Thyroid gland (tissue), 4 donors: ENCODE results near the gene DLGAP3. TPM values are rescaled to one million over a fixed set of nuclear protein-coding genes. Genes with fewer than 3 reads are reported as not detected.

Experiments
- DNase-seq, 2 donors: peaks; one replicate each; pipeline ENCODE4 v3.0.0-alpha.2; 2019
- H3K27ac ChIP-seq, 3 donors: fragments of 200-600 bp; sonication (generic); 1 replicate in 2 of 3; 2 replicates in 1 of 3; pipeline ENCODE4 v1.5.1; 2016 to 2019; ENCODE audit warnings: mild to moderate bottlenecking in 1 of 3, moderate library complexity in 1 of 3
- H3K27me3 ChIP-seq: fragments of 200-600 bp; sonication (generic); one replicate; pipeline ENCODE4 v1.5.1; 2019
- H3K36me3 ChIP-seq, 2 donors: fragments of 200-600 bp; sonication (generic); one replicate each; pipeline ENCODE4 v1.5.1; 2016 to 2019
- H3K4me1 ChIP-seq, 2 donors: fragments of 200-600 bp; sonication (generic); one replicate each; pipeline ENCODE4 v1.5.1; 2017 to 2019
- H3K4me3 ChIP-seq, 3 donors: fragments of 200-600 bp; sonication (generic); replicated peaks in 1 of 3; 1 replicate in 2 of 3; 2 replicates in 1 of 3; pipeline ENCODE4 v1.5.1; 2016; ENCODE audit warnings: mild to moderate bottlenecking in 1 of 3
- H3K9me3 ChIP-seq: fragments of 200-600 bp; sonication (generic); one replicate; pipeline ENCODE4 v1.5.1; 2017
- POLR2A ChIP-seq, 2 donors: fragments of 450-650 bp; IDR thresholded peaks; one replicate each; pipeline ENCODE4 v1.6.1; 2017; ENCODE audit warnings: antibody characterized with exemption in 2 of 2, mild to moderate bottlenecking in 2 of 2, moderate library complexity in 1 of 2
- WGBS, 2 donors: methylation state at CpG; one replicate each; pipeline ENCODE4 v1.1.5; 2017; 5-methylcytosine and 5-hydroxymethylcytosine counted together
- intact Hi-C: fragments of 100-400 bp; cut with DNase I; formaldehyde crosslinking; loops from one replicate; pipeline ENCODE4 v1.15.1; 2023
- total RNA-seq, 4 donors: library from RNA; depleted of rRNA; stranded (reverse); fragments of >200 nt; gene quantifications; one replicate each; pipeline ENCODE4 v1.2.3, GENCODE V29; 2016
- TF ChIP-seq, protein P1 (sequence below), 6 experiments: fragments of 200-600 bp in 3 of 6; fragments of 450-650 bp in 3 of 6; sonication (generic) in 3 of 6; IDR thresholded peaks; one replicate each; pipeline ENCODE4 v1.5.1; 2016 to 2019; ENCODE audit warnings: antibody characterized with exemption in 6 of 6, mild to moderate bottlenecking in 2 of 6, inconsistent platforms in 1 of 6, moderate library complexity in 1 of 6

DLGAP3 gene
- total RNA-seq, 4 donors from 2014 or later: 0.22 to 0.67 TPM; not detected in 2

- no peak for DNase-seq
- Histone ChIP-seq H3K36me3 (no peaks in the 10 kb centered on the region), H3K4me3 (no peak overlapping the region), H3K4me1 (no peaks in the 10 kb centered on the region), H3K9me3 (no peaks in the 10 kb centered on the region), H3K27me3 (no peaks in the 10 kb centered on the region), H3K27ac (no peak overlapping the region)
- no peak for TF ChIP-seq POLR2A (IDR thresholded peaks at IDR 0.05)
- TF ChIP-seq, protein P1, sequence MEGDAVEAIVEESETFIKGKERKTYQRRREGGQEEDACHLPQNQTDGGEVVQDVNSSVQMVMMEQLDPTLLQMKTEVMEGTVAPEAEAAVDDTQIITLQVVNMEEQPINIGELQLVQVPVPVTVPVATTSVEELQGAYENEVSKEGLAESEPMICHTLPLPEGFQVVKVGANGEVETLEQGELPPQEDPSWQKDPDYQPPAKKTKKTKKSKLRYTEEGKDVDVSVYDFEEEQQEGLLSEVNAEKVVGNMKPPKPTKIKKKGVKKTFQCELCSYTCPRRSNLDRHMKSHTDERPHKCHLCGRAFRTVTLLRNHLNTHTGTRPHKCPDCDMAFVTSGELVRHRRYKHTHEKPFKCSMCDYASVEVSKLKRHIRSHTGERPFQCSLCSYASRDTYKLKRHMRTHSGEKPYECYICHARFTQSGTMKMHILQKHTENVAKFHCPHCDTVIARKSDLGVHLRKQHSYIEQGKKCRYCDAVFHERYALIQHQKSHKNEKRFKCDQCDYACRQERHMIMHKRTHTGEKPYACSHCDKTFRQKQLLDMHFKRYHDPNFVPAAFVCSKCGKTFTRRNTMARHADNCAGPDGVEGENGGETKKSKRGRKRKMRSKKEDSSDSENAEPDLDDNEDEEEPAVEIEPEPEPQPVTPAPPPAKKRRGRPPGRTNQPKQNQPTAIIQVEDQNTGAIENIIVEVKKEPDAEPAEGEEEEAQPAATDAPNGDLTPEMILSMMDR (IDR thresholded peaks at IDR 0.05): no peak
- 89 to 98% methylated on average over 10 to 16 of the region's 33 CpGs for WGBS, 2 donors
- intact Hi-C loops: no loop called here
Measured at GRCh38 chr1:34904236-34905097, 25.0 kb downstream of the DLGAP3 start.

DNA sequence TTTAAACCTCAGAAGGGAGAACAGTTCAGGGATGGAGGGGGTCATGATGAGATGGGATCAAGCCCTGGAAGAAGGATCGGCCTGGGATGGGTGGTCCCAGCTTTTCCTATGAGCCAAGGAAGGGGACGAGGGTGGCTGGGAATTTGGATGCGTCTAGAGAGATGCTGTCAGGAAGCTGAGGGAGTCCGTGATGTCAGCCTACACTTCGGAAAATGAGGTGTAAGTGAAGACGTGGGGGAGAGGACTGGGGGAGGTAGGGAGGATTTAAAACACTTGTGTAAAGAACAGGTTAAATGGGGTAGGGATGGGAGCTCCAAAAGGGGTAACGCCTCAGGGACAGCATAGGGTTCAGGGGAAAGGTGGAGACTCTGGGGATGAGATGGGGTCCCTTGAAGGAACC is 27.5 kb downstream of the DLGAP3 start:
- Histone ChIP-seq H3K4me1 (no peaks in the 10 kb centered on the region), H3K36me3 (no peaks in the 10 kb centered on the region), H3K4me3 (no peak overlapping the region), H3K27me3 (no peaks in the 10 kb centered on the region), H3K9me3 (no peaks in the 10 kb centered on the region), H3K27ac (no peak overlapping the region)
- DNase-seq: no peak
- intact Hi-C loops: no loop called here
- WGBS, 2 donors: 73 to 79% methylated on average over 7 of the region's 7 CpGs
- no peak for TF ChIP-seq POLR2A (IDR thresholded peaks at IDR 0.05)
- TF ChIP-seq, protein P1 (IDR thresholded peaks at IDR 0.05): no peak

DNA sequence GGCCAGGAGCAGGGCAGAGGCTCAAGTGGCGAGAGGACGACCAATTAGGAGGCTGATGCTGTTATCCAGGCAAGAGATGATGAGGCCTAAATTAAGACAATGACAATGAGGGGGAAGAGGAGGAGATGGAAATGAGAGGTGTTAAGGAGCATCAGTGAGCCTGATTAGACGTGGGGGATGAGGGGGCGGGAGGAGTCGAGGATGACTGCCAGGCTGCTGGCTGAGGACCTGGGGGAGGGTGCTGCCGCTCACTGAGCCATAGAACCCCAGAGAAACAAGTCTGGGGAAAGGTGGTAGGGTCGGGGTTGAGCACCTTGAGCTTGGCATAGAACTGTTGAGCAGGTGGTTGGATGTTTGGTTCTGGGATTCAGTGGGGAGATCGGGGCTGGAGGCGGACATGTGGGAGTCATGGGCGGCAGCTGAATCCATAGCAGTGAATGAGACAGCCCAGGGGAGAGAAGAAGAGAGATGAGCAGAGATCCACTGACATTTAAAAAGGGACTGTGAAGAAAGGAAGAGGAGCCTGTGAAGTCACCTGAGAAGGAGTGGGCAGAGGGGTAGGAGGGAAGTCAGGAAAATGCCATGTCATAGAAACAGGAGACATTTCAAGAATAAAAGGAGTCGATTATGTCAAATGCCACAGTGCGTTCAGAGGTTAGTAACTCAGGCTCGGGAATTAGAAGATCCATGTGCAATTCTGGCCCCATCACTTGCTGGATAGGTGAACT is 28.5 kb downstream of the DLGAP3 start:
- no peak overlapping the region for H3K27ac ChIP-seq
- DNase-seq: no peak
- intact Hi-C loops: no loop called here
- 62 to 65% methylated on average over 13 of the region's 13 CpGs for WGBS, 2 donors
- H3K9me3 ChIP-seq: no peaks in the 10 kb centered on the region
- H3K36me3 ChIP-seq: no peaks in the 10 kb centered on the region
- no peaks in the 10 kb centered on the region for H3K4me1 ChIP-seq
- H3K4me3 ChIP-seq: no peak overlapping the region
- no peaks in the 10 kb centered on the region for H3K27me3 ChIP-seq
- TF ChIP-seq, protein P1 (IDR thresholded peaks at IDR 0.05): no peak
- TF ChIP-seq POLR2A (IDR thresholded peaks at IDR 0.05): no peak

GRCh38 chr1:34899906-34900305 is 29.5 kb downstream of the DLGAP3 start:
- WGBS, 2 donors: 92 to 96% methylated on average over 16 of the region's 16 CpGs
- Histone ChIP-seq H3K4me1 (no peaks in the 10 kb centered on the region), H3K36me3 (no peaks in the 10 kb centered on the region), H3K27me3 (no peaks in the 10 kb centered on the region), H3K27ac (no peak overlapping the region), H3K9me3 (no peaks in the 10 kb centered on the region), H3K4me3 (no peak overlapping the region)
- TF ChIP-seq POLR2A (IDR thresholded peaks at IDR 0.05): no peak
- TF ChIP-seq, protein P1 (IDR thresholded peaks at IDR 0.05): no peak
- intact Hi-C loops: no loop called here
- no peak for DNase-seq

- 83 to 88% methylated on average over 4 of the region's 4 CpGs for WGBS, 2 donors
- Histone ChIP-seq H3K27ac (no peak overlapping the region), H3K4me1 (no peaks in the 10 kb centered on the region), H3K36me3 (no peaks in the 10 kb centered on the region), H3K27me3 (no peaks in the 10 kb centered on the region), H3K4me3 (no peak overlapping the region), H3K9me3 (no peaks in the 10 kb centered on the region)
- DNase-seq: no peak
- TF ChIP-seq, protein P1 (IDR thresholded peaks at IDR 0.05): no peak
- TF ChIP-seq POLR2A (IDR thresholded peaks at IDR 0.05): no peak
- intact Hi-C loops: no loop called here
Measured at GRCh38 chr1:34899471-34899870, 30.0 kb downstream of the DLGAP3 start.
